Measurements from ENCODE around the gene LILRA6. TPM values are rescaled to one million over a fixed set of nuclear protein-coding genes. Genes with fewer than 3 reads are reported as not detected.
"Not testable (repeated sequence)": the region's sequence is repeated elsewhere in the genome, so short reads cannot be mapped to it uniquely, and the experiment has no call there.

Gene LILRA6
- total and polyA plus RNA-seq, 2 of the 13 experiments (the other 11 are each of a cell fraction or from before 2014, with no cell fraction given), result not detected

- 30% methylated on average over 6 of the region's 9 CpGs for WGBS (ENCODE audit: low lambda C conversion rate)
- Histone ChIP-seq H3K4me1 (ENCODE audit: insufficient read depth, low read length) (peaks cover 21% of the 10 kb centered on the region), H3K27me3 (ENCODE audit: control insufficient read depth in 1 of 2, insufficient read depth in 2 of 2, low read length in 2 of 2) (peaks cover 1 to 6% of the 10 kb centered on the region in 2 experiments; a peak in 4 of 5 replicates), H3K79me2 (ENCODE audit: insufficient read depth, low read length) (no peaks in the 10 kb centered on the region), H3K4me3 (replicated peaks in 1 of 3; ENCODE audit: insufficient read depth in 1 of 3, low read depth in 2 of 3, low read length in 3 of 3) (no peak overlapping the region), H3K36me3 (replicated peaks in 1 of 2; ENCODE audit: control insufficient read depth in 1 of 2, insufficient read depth in 2 of 2, low read length in 2 of 2) (no peaks in the 10 kb centered on the region), H3K9ac (ENCODE audit: insufficient read depth, low read depth, low read length) (no peak overlapping the region), H3K27ac (ENCODE audit: extremely low read length, insufficient read depth, low read length) (no peak overlapping the region), H3K4me2 (ENCODE audit: low read depth, low read length) (no peak overlapping the region), H4K20me1 (ENCODE audit: insufficient read depth, low read length) (no peaks in the 10 kb centered on the region), H2AFZ (ENCODE audit: low read length) (no peak overlapping the region), H3K9me3 (ENCODE audit: low read length) (no peaks in the 10 kb centered on the region)
- in situ Hi-C loops (cut with HindIII; ENCODE audit: extremely low pct_ligation_motif_present, low pct_unique_long_range_greater_than_20kb), result no loop called here
- ATAC-seq, result peak; percentile 20; the same call in 2 of the 3 replicates
- CTCF ChIA-PET (ENCODE audit: low intra/inter-chr PET ratio, low total read pairs), result no interaction called here
- intact Hi-C loops (cut with micrococcal nuclease; ENCODE audit: unreplicated experiment), result no loop called here
- BruUV-seq (replicated peaks), result no TSS peak
- FAIRE-seq, result no peak
- TF ChIP-seq MXI1 (IDR thresholded peaks at IDR 0.05; ENCODE audit: borderline replicate concordance, low read depth, low read length), result no peak
- no peak for TF ChIP-seq GPN1 (CRISPR knock-in tag; IDR thresholded peaks at IDR 0.05; ENCODE audit: borderline replicate concordance)
- no peak for TF ChIP-seq ZFP82 (CRISPR knock-in tag; IDR thresholded peaks at IDR 0.05; ENCODE audit: borderline replicate concordance)
- no peak for TF ChIP-seq POLR2AphosphoS5 (IDR thresholded peaks at IDR 0.05; ENCODE audit: low read depth, low read length)
- TF ChIP-seq NR3C1 (CRISPR knock-in tag; IDR thresholded peaks at IDR 0.05), result no peak
- TF ChIP-seq GFI1 (CRISPR knock-in tag; IDR thresholded peaks at IDR 0.05; ENCODE audit: borderline replicate concordance), result no peak
- TF ChIP-seq AHR (CRISPR knock-in tag; IDR thresholded peaks at IDR 0.05), result no peak
- TF ChIP-seq SMAD3 (CRISPR knock-in tag; IDR thresholded peaks at IDR 0.05), result no peak
- no peak for TF ChIP-seq KLF12 (CRISPR knock-in tag; IDR thresholded peaks at IDR 0.05; ENCODE audit: borderline replicate concordance)
- no peak for TF ChIP-seq PAF1 (CRISPR knock-in tag; IDR thresholded peaks at IDR 0.05)
- TF ChIP-seq ZNF749 (CRISPR knock-in tag; IDR thresholded peaks at IDR 0.05; ENCODE audit: borderline replicate concordance), result no peak
- TF ChIP-seq PRPF4 (IDR thresholded peaks at IDR 0.05; ENCODE audit: low read depth, low read length, poor library complexity, severe bottlenecking), result no peak
- TF ChIP-seq, protein P1, sequence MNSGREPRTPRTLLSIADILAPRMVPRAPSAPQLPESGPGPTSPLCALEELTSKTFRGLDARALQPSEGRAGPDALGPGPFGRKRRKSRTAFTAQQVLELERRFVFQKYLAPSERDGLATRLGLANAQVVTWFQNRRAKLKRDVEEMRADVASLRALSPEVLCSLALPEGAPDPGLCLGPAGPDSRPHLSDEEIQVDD (CRISPR knock-in tag; IDR thresholded peaks at IDR 0.05; ENCODE audit: borderline replicate concordance), result no peak
- no peak for TF ChIP-seq NFYB (CRISPR knock-in tag; IDR thresholded peaks at IDR 0.05)
- POLR2A ChIA-PET, result interaction anchor here (1.0 kb wide), 1 partner anchor 16 kb away, joined by 3 read pairs; no protein-coding TSS in a partner anchor
- no peak for DNase-seq (ENCODE audit: low spot score)
Observed at GRCh38 chr19:54216869-54217268, 25.7 kb downstream of the LILRA6 start.

DNA sequence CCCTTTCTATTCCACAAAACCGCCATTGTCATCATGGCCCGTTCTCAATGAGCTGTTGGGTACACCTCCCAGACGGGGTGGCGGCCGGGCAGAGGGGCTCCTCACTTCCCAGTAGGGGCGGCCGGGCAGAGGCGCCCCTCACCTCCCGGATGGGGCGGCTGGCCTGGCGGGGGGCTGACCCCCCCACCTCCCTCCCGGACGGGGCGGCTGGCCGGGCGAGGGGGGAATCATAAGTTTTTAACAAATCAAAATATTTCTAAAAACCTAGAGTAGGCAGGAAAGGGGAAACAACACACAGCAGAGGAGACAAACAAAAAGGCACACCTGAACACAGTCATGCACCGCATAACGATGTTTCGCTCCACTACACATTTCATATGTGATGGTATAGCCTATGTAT, 27.9 kb downstream of the LILRA6 start:
- H4K20me1 ChIP-seq (ENCODE audit: insufficient read depth, low read length); H3K79me2 ChIP-seq (ENCODE audit: insufficient read depth, low read length); H3K36me3 ChIP-seq (replicated peaks in 1 of 2; ENCODE audit: control insufficient read depth in 1 of 2, insufficient read depth in 2 of 2, low read length in 2 of 2); CTCF ChIA-PET (ENCODE audit: low intra/inter-chr PET ratio, low total read pairs); POLR2A ChIA-PET; BruUV-seq (replicated peaks); DNase-seq (ENCODE audit: low spot score); H3K4me3 ChIP-seq (replicated peaks in 1 of 3; ENCODE audit: insufficient read depth in 1 of 3, low read depth in 2 of 3, low read length in 3 of 3); H3K27ac ChIP-seq (ENCODE audit: extremely low read length, insufficient read depth, low read length); H3K4me2 ChIP-seq (ENCODE audit: low read depth, low read length); H3K9ac ChIP-seq (ENCODE audit: insufficient read depth, low read depth, low read length); H2AFZ ChIP-seq (ENCODE audit: low read length); ATAC-seq; in situ Hi-C loops (cut with HindIII; ENCODE audit: extremely low pct_ligation_motif_present, low pct_unique_long_range_greater_than_20kb); intact Hi-C loops (cut with micrococcal nuclease; ENCODE audit: unreplicated experiment); FAIRE-seq; H3K9me3 ChIP-seq (ENCODE audit: low read length); H3K27me3 ChIP-seq (ENCODE audit: control insufficient read depth in 1 of 2, insufficient read depth in 2 of 2, low read length in 2 of 2): not testable (repeated sequence)
- peaks cover 42% of the 10 kb centered on the region for H3K4me1 ChIP-seq (ENCODE audit: insufficient read depth, low read length)
- 79% methylated on average over 14 of the region's 19 CpGs for WGBS (ENCODE audit: low lambda C conversion rate)

All from HepG2 (cell line).